Spinal cord (tissue), 10 donors: Measurements from ENCODE around the gene CDKL1. TPM values are rescaled to one million over a fixed set of nuclear protein-coding genes. Genes with fewer than 3 reads are reported as not detected.

Source experiments
- DNase-seq, 6 donors: peaks; one replicate each; pipeline versions ENCODE4 v3.0.0 to v3.0.0-alpha.2; 2013 to 2015; ENCODE audit warnings: low spot score in 6 of 6, low read depth in 4 of 6
- H3K27ac ChIP-seq: one replicate; pipeline ENCODE4 v1.5.1; 2013; ENCODE audit warnings: low read depth, low read length, control low read depth
- H3K27me3 ChIP-seq: one replicate; pipeline ENCODE4 v1.6.1; 2013; ENCODE audit warnings: low read length; ENCODE audit not compliant: control insufficient read depth, insufficient read depth
- H3K36me3 ChIP-seq: one replicate; pipeline ENCODE4 v1.6.1; 2013; ENCODE audit warnings: low read length; ENCODE audit not compliant: control insufficient read depth, insufficient read depth
- H3K4me1 ChIP-seq: one replicate; pipeline ENCODE4 v1.6.1; 2013; ENCODE audit warnings: low read length; ENCODE audit not compliant: control insufficient read depth, insufficient read depth
- H3K4me3 ChIP-seq: one replicate; pipeline ENCODE4 v1.5.1; 2013; ENCODE audit warnings: low read depth, low read length, control low read depth
- H3K9me3 ChIP-seq: one replicate; pipeline ENCODE4 v1.6.1; 2013; ENCODE audit warnings: low read length; ENCODE audit not compliant: control insufficient read depth, insufficient read depth
- WGBS: methylation state at CpG from one replicate; pipeline ENCODE4 v1.1.5; 2013; ENCODE audit warnings: missing lambda C conversion rate; ENCODE audit not compliant: insufficient coverage; 5-methylcytosine and 5-hydroxymethylcytosine counted together
- polyA plus RNA-seq, 2 donors: library from polyadenylated mRNA; unstranded; fragments of 120-200 nt; gene quantifications; one replicate each; pipeline ENCODE4 v1.2.1, GENCODE V29; 2013; ENCODE audit not compliant: insufficient read length in 2 of 2
- total RNA-seq, 2 donors: library from RNA; depleted of rRNA in 1 of 2; stranded (reverse); fragments of 120-200 nt in 1 of 2; fragments of >200 nt in 1 of 2; gene quantifications; one replicate each; pipeline versions ENCODE4 v1.2.3 to v1.2.4, GENCODE V29; 2013 to 2014
- donor health status: healthy.

CDKL1 gene
- total and polyA plus RNA-seq, 4 donors, result 13.2 to 16.9 (median 15.1) TPM

- H3K9me3 ChIP-seq, result no peaks in the 10 kb centered on the region
- H3K27ac ChIP-seq, result no peak overlapping the region
- DNase-seq, result no peak
Measured at GRCh38 chr14:50353126-50353525, 43.6 kb downstream of the CDKL1 start.

GRCh38 chr14:50352584-50352983, 44.1 kb downstream of the CDKL1 start:
- H3K4me1 ChIP-seq, result no peaks in the 10 kb centered on the region
- H3K27ac ChIP-seq, result no peak overlapping the region
- 47% methylated on average over 2 of the region's 4 CpGs for WGBS

More at GRCh38 chr14:50353126-50353525, 43.6 kb downstream of the CDKL1 start:
- no CpG with 5 or more reads among the region's 4 CpGs for WGBS
- Histone ChIP-seq H3K36me3 (peaks cover 4% of the 10 kb centered on the region), H3K4me3 (no peak overlapping the region), H3K4me1 (no peaks in the 10 kb centered on the region), H3K27me3 (no peaks in the 10 kb centered on the region)

GRCh38 chr14:50350975-50351374, 45.7 kb downstream of the CDKL1 start:
- Histone ChIP-seq H3K4me3 (no peak overlapping the region), H3K4me1 (no peaks in the 10 kb centered on the region), H3K27ac (no peak overlapping the region), H3K36me3 (no peaks in the 10 kb centered on the region), H3K27me3 (no peaks in the 10 kb centered on the region), H3K9me3 (no peaks in the 10 kb centered on the region)
- DNase-seq, result no peak
- WGBS, result 100% methylated on average over 2 of the region's 2 CpGs

More at GRCh38 chr14:50352584-50352983, 44.1 kb downstream of the CDKL1 start:
- no peaks in the 10 kb centered on the region for H3K9me3 ChIP-seq
- H3K27me3 ChIP-seq, result no peaks in the 10 kb centered on the region
- no peak overlapping the region for H3K4me3 ChIP-seq
- no peak for DNase-seq
- no peaks in the 10 kb centered on the region for H3K36me3 ChIP-seq

GRCh38 chr14:50348933-50349332, 47.7 kb downstream of the CDKL1 start:
- no peaks in the 10 kb centered on the region for H3K9me3 ChIP-seq

GRCh38 chr14:50347521-50347920, 49.2 kb downstream of the CDKL1 start:
- WGBS, result 40% methylated on average over 1 of the region's 1 CpG
- H3K9me3 ChIP-seq, result no peaks in the 10 kb centered on the region
- no peak overlapping the region for H3K4me3 ChIP-seq
- peaks cover 7% of the 10 kb centered on the region for H3K4me1 ChIP-seq
- no peaks in the 10 kb centered on the region for H3K36me3 ChIP-seq
- DNase-seq, result no peak
- H3K27ac ChIP-seq, result no peak overlapping the region
- H3K27me3 ChIP-seq, result no peaks in the 10 kb centered on the region

More at GRCh38 chr14:50348933-50349332, 47.7 kb downstream of the CDKL1 start:
- peaks cover 3% of the 10 kb centered on the region for H3K4me1 ChIP-seq
- H3K27me3 ChIP-seq, result no peaks in the 10 kb centered on the region
- H3K27ac ChIP-seq, result no peak overlapping the region
- H3K4me3 ChIP-seq, result no peak overlapping the region
- H3K36me3 ChIP-seq, result no peaks in the 10 kb centered on the region
- no peak for DNase-seq

- peak in 4 of 6 donors; percentile 23 to 69 (median 55) for DNase-seq
- H3K9me3 ChIP-seq, result no peaks in the 10 kb centered on the region
- H3K27me3 ChIP-seq, result no peaks in the 10 kb centered on the region
- 7% methylated on average over 4 of the region's 6 CpGs for whole genome bisulfite sequencing
- H3K27ac ChIP-seq, result peak overlapping the region; percentile 68
- H3K4me3 ChIP-seq, result no peak overlapping the region
- peaks cover 1% of the 10 kb centered on the region for H3K36me3 ChIP-seq
- H3K4me1 ChIP-seq, result peaks cover 8% of the 10 kb centered on the region
Measured at GRCh38 chr14:50345846-50346422, 50.7 kb downstream of the CDKL1 start.

GRCh38 chr14:50344876-50345563, 51.7 kb downstream of the CDKL1 start:
- WGBS, result no CpG with 5 or more reads among the region's 4 CpGs
- Histone ChIP-seq H3K4me1 (peaks cover 8% of the 10 kb centered on the region), H3K36me3 (peaks cover 2% of the 10 kb centered on the region), H3K27me3 (no peaks in the 10 kb centered on the region), H3K4me3 (no peak overlapping the region), H3K27ac (peak overlapping the region; percentile 68), H3K9me3 (no peaks in the 10 kb centered on the region)
- DNase-seq, result no peak

GRCh38 chr14:50344116-50344775, 52.4 kb downstream of the CDKL1 start:
- H3K27me3 ChIP-seq, result no peaks in the 10 kb centered on the region
- H3K27ac ChIP-seq, result no peak overlapping the region
- H3K4me3 ChIP-seq, result no peak overlapping the region
- peaks cover 2% of the 10 kb centered on the region for H3K36me3 ChIP-seq
- peaks cover 8% of the 10 kb centered on the region for H3K4me1 ChIP-seq
- no peaks in the 10 kb centered on the region for H3K9me3 ChIP-seq
- 89% methylated on average over 5 of the region's 7 CpGs for WGBS
- no peak for DNase-seq

GRCh38 chr14:50343434-50343833, 53.2 kb downstream of the CDKL1 start:
- peak in 1 of 6 donors; percentile 21 for DNase-seq
- H3K36me3 ChIP-seq, result peaks cover 2% of the 10 kb centered on the region
- WGBS, result no CpG with 5 or more reads among the region's 1 CpG

More at GRCh38 chr14:50343434-50343833, 53.2 kb downstream of the CDKL1 start:
- no peak overlapping the region for H3K27ac ChIP-seq
- no peak overlapping the region for H3K4me3 ChIP-seq
- H3K4me1 ChIP-seq, result peaks cover 8% of the 10 kb centered on the region
- H3K9me3 ChIP-seq, result no peaks in the 10 kb centered on the region
- no peaks in the 10 kb centered on the region for H3K27me3 ChIP-seq
